ENCODE data around the gene MAL. TPM values are rescaled to one million over a fixed set of nuclear protein-coding genes. Genes with fewer than 3 reads are reported as not detected.

MAL gene
- total RNA-seq, 1 experiment from 2014 or later, result 1.6 TPM

DNA sequence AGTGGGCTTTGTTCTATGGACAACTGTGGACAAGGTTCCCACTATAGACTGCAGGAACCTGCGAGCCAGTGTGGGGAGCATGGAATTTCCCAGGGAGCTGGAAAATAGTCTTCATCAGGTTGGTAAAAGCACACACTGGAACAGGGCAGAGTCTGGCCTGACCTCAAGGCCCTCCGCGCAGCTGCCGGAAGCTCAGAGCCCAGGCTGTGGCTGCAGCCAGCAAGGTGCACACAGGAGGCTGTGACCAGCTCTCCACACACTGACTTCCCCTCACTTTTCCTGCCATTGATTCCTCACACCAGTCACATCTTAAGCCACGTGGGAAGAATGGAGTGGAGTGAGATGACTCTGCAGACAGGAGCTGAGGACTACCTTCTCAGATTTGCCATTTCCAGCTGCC, 19.1 kb downstream of the MAL start:
- no peak overlapping the region for H3K4me3 ChIP-seq (ENCODE audit: low read length)
- ChIA-PET POLR2A (ENCODE audit: unreplicated experiment) (no interaction called here), CTCF (no interaction called here)
- BruUV-seq (replicated peaks), result no TSS peak
- H3K9me3 ChIP-seq (ENCODE audit: low read length), result no peaks in the 10 kb centered on the region
- peaks cover 23% of the 10 kb centered on the region for H3K4me1 ChIP-seq (ENCODE audit: insufficient read depth, low read length)
- H2AFZ ChIP-seq (ENCODE audit: low read length), result no peak overlapping the region
- no peak overlapping the region for H3K9ac ChIP-seq (ENCODE audit: low read length)
- no peaks in the 10 kb centered on the region for H4K20me1 ChIP-seq (ENCODE audit: low read length)
- no peaks in the 10 kb centered on the region for H3K9me2 ChIP-seq (replicated peaks; ENCODE audit: low read length)
- H3K4me2 ChIP-seq (ENCODE audit: low read length), result no peak overlapping the region
- no peak for DNase-seq
- H3K36me3 ChIP-seq (ENCODE audit: low read depth, low read length), result no peaks in the 10 kb centered on the region
- no peaks in the 10 kb centered on the region for H3K27me3 ChIP-seq (ENCODE audit: low read length)
- no peak for ATAC-seq
- intact Hi-C loops (cut with micrococcal nuclease), result no loop called here
- no peaks in the 10 kb centered on the region for H3K79me2 ChIP-seq (ENCODE audit: low read length)
- H3F3A ChIP-seq (ENCODE audit: low read length, unreplicated experiment), result no peaks in the 10 kb centered on the region
- no peak for TF ChIP-seq EZH2 (IDR thresholded peaks at IDR 0.05; ENCODE audit: low read length, unreplicated experiment)
- no peak for TF ChIP-seq EZH2phosphoT487 (IDR thresholded peaks at IDR 0.05; ENCODE audit: borderline replicate concordance, low read length)
- TF ChIP-seq, protein P1, sequence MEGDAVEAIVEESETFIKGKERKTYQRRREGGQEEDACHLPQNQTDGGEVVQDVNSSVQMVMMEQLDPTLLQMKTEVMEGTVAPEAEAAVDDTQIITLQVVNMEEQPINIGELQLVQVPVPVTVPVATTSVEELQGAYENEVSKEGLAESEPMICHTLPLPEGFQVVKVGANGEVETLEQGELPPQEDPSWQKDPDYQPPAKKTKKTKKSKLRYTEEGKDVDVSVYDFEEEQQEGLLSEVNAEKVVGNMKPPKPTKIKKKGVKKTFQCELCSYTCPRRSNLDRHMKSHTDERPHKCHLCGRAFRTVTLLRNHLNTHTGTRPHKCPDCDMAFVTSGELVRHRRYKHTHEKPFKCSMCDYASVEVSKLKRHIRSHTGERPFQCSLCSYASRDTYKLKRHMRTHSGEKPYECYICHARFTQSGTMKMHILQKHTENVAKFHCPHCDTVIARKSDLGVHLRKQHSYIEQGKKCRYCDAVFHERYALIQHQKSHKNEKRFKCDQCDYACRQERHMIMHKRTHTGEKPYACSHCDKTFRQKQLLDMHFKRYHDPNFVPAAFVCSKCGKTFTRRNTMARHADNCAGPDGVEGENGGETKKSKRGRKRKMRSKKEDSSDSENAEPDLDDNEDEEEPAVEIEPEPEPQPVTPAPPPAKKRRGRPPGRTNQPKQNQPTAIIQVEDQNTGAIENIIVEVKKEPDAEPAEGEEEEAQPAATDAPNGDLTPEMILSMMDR (conservative IDR thresholded peaks at IDR 0.05; ENCODE audit: low read depth, low read length), result no peak
- no peak overlapping the region for H3K27ac ChIP-seq (ENCODE audit: low read length)

DNA sequence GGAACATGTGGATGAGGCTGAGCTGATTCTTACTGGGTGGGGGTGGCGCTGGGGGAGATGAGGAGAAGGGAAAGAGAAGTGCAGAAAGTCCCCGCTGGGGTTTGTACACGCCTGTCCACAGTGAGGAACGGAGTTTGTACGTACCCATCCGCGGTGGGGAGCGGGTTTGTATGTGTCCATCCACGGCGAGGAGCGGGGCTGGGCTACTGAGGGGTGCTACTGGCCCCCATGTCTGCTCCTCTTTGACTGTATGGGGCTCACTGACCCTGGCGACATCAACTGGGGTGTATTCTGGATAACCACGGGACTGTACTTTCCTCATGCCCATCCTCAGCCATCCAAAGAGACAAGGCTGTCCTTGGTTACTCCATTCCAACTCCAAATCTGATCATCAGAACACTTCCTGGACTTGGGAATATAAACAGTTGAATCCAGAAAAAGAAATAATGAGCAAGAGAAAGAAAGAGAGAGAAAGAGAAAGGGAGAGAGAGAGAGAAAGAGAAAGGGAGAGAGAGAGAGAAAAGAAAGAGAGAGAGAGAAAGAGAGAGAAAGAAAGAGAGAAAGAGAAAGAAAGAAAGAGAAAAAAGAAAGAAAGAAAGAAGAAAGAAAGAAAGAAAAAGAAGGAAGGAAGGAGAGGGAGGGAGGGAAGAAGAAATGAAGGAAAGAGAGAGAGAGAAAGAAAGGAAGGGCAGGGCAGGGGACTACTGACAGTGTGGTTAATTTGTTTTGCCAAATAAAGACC, 21.0 kb downstream of the MAL start:
- TF ChIP-seq, protein P1 (conservative IDR thresholded peaks at IDR 0.05; ENCODE audit: low read depth, low read length), result no peak
- TF ChIP-seq EZH2phosphoT487 (IDR thresholded peaks at IDR 0.05; ENCODE audit: borderline replicate concordance, low read length) (no peak), EZH2 (IDR thresholded peaks at IDR 0.05; ENCODE audit: low read length, unreplicated experiment) (no peak)
- Histone ChIP-seq H2AFZ (ENCODE audit: low read length) (no peak overlapping the region), H3K9me2 (replicated peaks; ENCODE audit: low read length) (no peaks in the 10 kb centered on the region), H3K27ac (ENCODE audit: low read length) (no peak overlapping the region), H3K4me2 (ENCODE audit: low read length) (no peak overlapping the region), H3K4me3 (ENCODE audit: low read length) (no peak overlapping the region), H3K36me3 (ENCODE audit: low read depth, low read length) (no peaks in the 10 kb centered on the region), H3K79me2 (ENCODE audit: low read length) (no peaks in the 10 kb centered on the region), H3K27me3 (ENCODE audit: low read length) (no peaks in the 10 kb centered on the region), H3K4me1 (ENCODE audit: insufficient read depth, low read length) (peaks cover 32% of the 10 kb centered on the region), H3F3A (ENCODE audit: low read length, unreplicated experiment) (no peaks in the 10 kb centered on the region), H3K9ac (ENCODE audit: low read length) (no peak overlapping the region), H4K20me1 (ENCODE audit: low read length) (no peaks in the 10 kb centered on the region), H3K9me3 (ENCODE audit: low read length) (no peaks in the 10 kb centered on the region)
- CTCF ChIA-PET, result no interaction called here
- DNase-seq (no peak), ATAC-seq (no peak)
- POLR2A ChIA-PET (ENCODE audit: unreplicated experiment), result no interaction called here
- no TSS peak for BruUV-seq (replicated peaks)
- intact Hi-C loops (cut with micrococcal nuclease), result no loop called here
